DND-41 (cell line): ENCODE results near the gene SENP3.

Experiments
- ATAC-seq: fragments of 200-7000 bp; cut with Tn5 transposase; 3 replicates; pipeline ENCODE4 v1.9.1; 2021; ENCODE audit warnings: low read depth; ENCODE audit not compliant: insufficient read depth
- DNase-seq: peaks from one replicate; pipeline ENCODE4 v3.0.0-alpha.2; 2020
- H2AFZ ChIP-seq: 2 replicates; pipeline ENCODE4 v1.6.0; 2012; ENCODE audit warnings: low read depth, low read length
- H3K27ac ChIP-seq: 2 replicates; pipeline ENCODE4 v1.5.1; 2012; ENCODE audit warnings: low read length, inconsistent platforms
- H3K27me3 ChIP-seq: fragments of 200-600 bp; sonication (generic); 2 replicates; pipeline ENCODE4 v1.6.0; 2012; ENCODE audit warnings: low read length, mild to moderate bottlenecking, inconsistent platforms; ENCODE audit not compliant: insufficient read depth, poor library complexity
- H3K36me3 ChIP-seq: 2 replicates; pipeline ENCODE4 v1.5.1; 2012; ENCODE audit warnings: low read length, inconsistent platforms; ENCODE audit not compliant: insufficient read depth
- H3K4me1 ChIP-seq: 2 replicates; pipeline ENCODE4 v1.5.1; 2012; ENCODE audit warnings: mild to moderate bottlenecking, low read length; ENCODE audit not compliant: insufficient read depth
- H3K4me2 ChIP-seq: 2 replicates; pipeline ENCODE4 v1.6.0; 2012; ENCODE audit warnings: mild to moderate bottlenecking, moderate library complexity, low read length, inconsistent platforms; ENCODE audit not compliant: insufficient read depth
- H3K4me3 ChIP-seq, 2 experiments: fragments of 200-600 bp in 1 of 2; shearing (Covaris generic) in 1 of 2; 2 replicates each; pipeline ENCODE4 v1.5.1; 2012 to 2016; ENCODE audit warnings: inconsistent platforms in 2 of 2, low read length in 2 of 2, mild to moderate bottlenecking in 2 of 2, low read depth in 1 of 2, moderate library complexity in 1 of 2
- H3K79me2 ChIP-seq: 2 replicates; pipeline ENCODE4 v1.6.0; 2012; ENCODE audit warnings: low read length, inconsistent platforms; ENCODE audit not compliant: insufficient read depth
- H3K9ac ChIP-seq: 2 replicates; pipeline ENCODE4 v1.6.0; 2012; ENCODE audit warnings: low read depth, mild to moderate bottlenecking, inconsistent platforms, low read length, moderate library complexity
- H3K9me3 ChIP-seq: 2 replicates; pipeline ENCODE4 v1.5.1; 2012; ENCODE audit warnings: low read length, moderate library complexity, mild to moderate bottlenecking, inconsistent platforms; ENCODE audit not compliant: insufficient read depth, severe bottlenecking
- H4K20me1 ChIP-seq: 2 replicates; pipeline ENCODE4 v1.6.0; 2012; ENCODE audit warnings: low read length; ENCODE audit not compliant: insufficient read depth
- EZH2 ChIP-seq: IDR thresholded peaks from 3 replicates; pipeline ENCODE4 v1.6.1; 2012; ENCODE audit warnings: borderline replicate concordance, low read depth, mild to moderate bottlenecking, moderate library complexity, low read length, inconsistent platforms; ENCODE audit not compliant: severe bottlenecking
- TF ChIP-seq, protein P1 (sequence below): IDR thresholded peaks from 2 replicates; pipeline ENCODE4 v1.5.1; 2012; ENCODE audit warnings: borderline replicate concordance, low read length, moderate library complexity, mild to moderate bottlenecking; ENCODE audit not compliant: poor library complexity, severe bottlenecking; ENCODE audit errors: extremely low read depth

SENP3 gene

GRCh38 chr17:7558544-7559319, 3.0 kb upstream of the SENP3 start, which contains the start of gene TNFSF13:
TNFSF13 (plus strand) TSS chr17:7558750; CDS start chr17:7559040, 290 bp downstream.
- DNase-seq = no peak
- TF ChIP-seq, protein P1, sequence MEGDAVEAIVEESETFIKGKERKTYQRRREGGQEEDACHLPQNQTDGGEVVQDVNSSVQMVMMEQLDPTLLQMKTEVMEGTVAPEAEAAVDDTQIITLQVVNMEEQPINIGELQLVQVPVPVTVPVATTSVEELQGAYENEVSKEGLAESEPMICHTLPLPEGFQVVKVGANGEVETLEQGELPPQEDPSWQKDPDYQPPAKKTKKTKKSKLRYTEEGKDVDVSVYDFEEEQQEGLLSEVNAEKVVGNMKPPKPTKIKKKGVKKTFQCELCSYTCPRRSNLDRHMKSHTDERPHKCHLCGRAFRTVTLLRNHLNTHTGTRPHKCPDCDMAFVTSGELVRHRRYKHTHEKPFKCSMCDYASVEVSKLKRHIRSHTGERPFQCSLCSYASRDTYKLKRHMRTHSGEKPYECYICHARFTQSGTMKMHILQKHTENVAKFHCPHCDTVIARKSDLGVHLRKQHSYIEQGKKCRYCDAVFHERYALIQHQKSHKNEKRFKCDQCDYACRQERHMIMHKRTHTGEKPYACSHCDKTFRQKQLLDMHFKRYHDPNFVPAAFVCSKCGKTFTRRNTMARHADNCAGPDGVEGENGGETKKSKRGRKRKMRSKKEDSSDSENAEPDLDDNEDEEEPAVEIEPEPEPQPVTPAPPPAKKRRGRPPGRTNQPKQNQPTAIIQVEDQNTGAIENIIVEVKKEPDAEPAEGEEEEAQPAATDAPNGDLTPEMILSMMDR = no peak
- TF ChIP-seq EZH2 = no peak
- Histone ChIP-seq H3K79me2 (peaks cover 30% of the 10 kb centered on the region), H3K4me3 (no peak within 1 kb of the TSS), H2AFZ (no peak within 1 kb of the TSS), H3K27ac (no peak within 1 kb of the TSS), H3K36me3 (peaks cover 12% of the 10 kb centered on the region), H3K9ac (no peak within 1 kb of the TSS), H4K20me1 (peaks cover 3% of the 10 kb centered on the region; the same call in 1 of the 2 replicates), H3K4me1 (peaks cover 37% of the 10 kb centered on the region), H3K9me3 (no peaks in the 10 kb centered on the region), H3K27me3 (no peaks in the 10 kb centered on the region), H3K4me2 (no peak within 1 kb of the TSS)
- no peak for ATAC-seq

- no peak for TF ChIP-seq EZH2
- TF ChIP-seq, protein P1 = no peak
- DNase-seq (no peak), ATAC-seq (no peak)
- Histone ChIP-seq H3K9ac (no peak overlapping the region; the same call in 1 of the 2 replicates), H3K27ac (no peak overlapping the region), H2AFZ (no peak overlapping the region), H3K4me3 (no peak overlapping the region), H4K20me1 (peaks cover 6% of the 10 kb centered on the region; the same call in 1 of the 2 replicates), H3K9me3 (no peaks in the 10 kb centered on the region), H3K36me3 (peaks cover 20% of the 10 kb centered on the region), H3K4me2 (no peak overlapping the region; the same call in 1 of the 2 replicates), H3K4me1 (peaks cover 41% of the 10 kb centered on the region), H3K27me3 (no peaks in the 10 kb centered on the region), H3K79me2 (peaks cover 38% of the 10 kb centered on the region)
Measured at GRCh38 chr17:7559320-7560171, 2.2 kb upstream of the SENP3 start.

DNA sequence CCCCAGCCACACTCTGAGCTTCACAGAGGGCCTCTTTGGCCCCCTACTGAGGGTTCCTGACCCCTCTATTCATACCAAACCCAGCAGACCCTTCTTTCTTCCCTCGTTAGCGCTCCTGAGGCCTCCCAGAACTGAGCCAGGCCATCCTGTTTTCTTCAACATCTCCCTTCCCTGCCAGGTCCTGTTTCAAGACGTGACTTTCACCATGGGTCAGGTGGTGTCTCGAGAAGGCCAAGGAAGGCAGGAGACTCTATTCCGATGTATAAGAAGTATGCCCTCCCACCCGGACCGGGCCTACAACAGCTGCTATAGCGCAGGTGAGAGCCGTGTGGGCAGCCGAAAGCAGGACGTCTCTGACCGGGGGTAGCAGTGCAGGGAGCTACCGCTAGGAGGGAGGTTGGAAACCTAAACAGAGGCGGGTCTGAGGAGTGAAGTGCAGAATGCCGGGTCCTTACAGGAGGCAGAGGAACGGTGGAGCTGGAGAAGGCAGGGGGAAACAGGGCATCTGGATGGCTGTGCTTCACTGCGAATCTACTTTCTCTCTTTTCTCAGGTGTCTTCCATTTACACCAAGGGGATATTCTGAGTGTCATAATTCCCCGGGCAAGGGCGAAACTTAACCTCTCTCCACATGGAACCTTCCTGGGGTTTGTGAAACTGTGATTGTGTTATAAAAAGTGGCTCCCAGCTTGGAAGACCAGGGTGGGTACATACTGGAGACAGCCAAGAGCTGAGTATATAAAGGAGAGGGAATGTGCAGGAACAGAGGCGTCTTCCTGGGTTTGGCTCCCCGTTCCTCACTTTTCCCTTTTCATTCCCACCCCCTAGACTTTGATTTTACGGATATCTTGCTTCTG, 1.3 kb upstream of the SENP3 start:
- H3K4me3 ChIP-seq = peak overlapping the region; percentile 44 to 79; a peak in 3 of 4 replicates
- no peak for DNase-seq

More for the DNA sequence above, 1.3 kb upstream of the SENP3 start:
- Histone ChIP-seq H2AFZ (peak overlapping the region; percentile 88), H4K20me1 (peaks cover 13% of the 10 kb centered on the region; the same call in 1 of the 2 replicates), H3K4me1 (peaks cover 49% of the 10 kb centered on the region), H3K79me2 (peaks cover 47% of the 10 kb centered on the region), H3K27me3 (no peaks in the 10 kb centered on the region), H3K4me2 (peak overlapping the region; percentile 90), H3K36me3 (peaks cover 28% of the 10 kb centered on the region), H3K9ac (peak overlapping the region; percentile 91), H3K27ac (peak overlapping the region; percentile 86), H3K9me3 (no peaks in the 10 kb centered on the region)
- TF ChIP-seq EZH2 = no peak
- TF ChIP-seq, protein P1 = no peak
- no peak for ATAC-seq
